HEK293 (cell line): ENCODE data around the gene PRELID2.

Experiments used
- CTCF ChIA-PET: fragments of 350-600 bp; formaldehyde crosslinking; extraction: SDS; loops from one replicate; lab custom pipeline; 2021; ENCODE audit warnings: antibody characterized with exemption; lab: Yijun Ruan, JAX
- POLR2A ChIA-PET: fragments of 300-600 bp; formaldehyde crosslinking; extraction: SDS; loops from one replicate; lab custom pipeline; 2020; ENCODE audit warnings: antibody characterized with exemption, inconsistent platforms; lab: Yijun Ruan, JAX
- H3K27ac ChIP-seq: fragments of 200-500 bp; sonication (Bioruptor generic); 2 replicates; pipeline ENCODE4 v1.5.1; 2014; ENCODE audit warnings: low read depth, low read length, control low read depth, inconsistent platforms; ENCODE audit errors: extremely low read depth
- H3K36me3 ChIP-seq, 2 experiments: fragments of 200-500 bp in 1 of 2; sonication (Bioruptor generic) in 1 of 2; 1 replicate in 1 of 2; 2 replicates in 1 of 2; pipeline ENCODE4 v1.5.1; 2014 to 2017; ENCODE audit warnings: inconsistent platforms in 2 of 2, low read length in 2 of 2; ENCODE audit not compliant: control insufficient read depth in 2 of 2, insufficient read depth in 1 of 2
- H3K4me1 ChIP-seq: fragments of 200-500 bp; sonication (Bioruptor generic); 2 replicates; pipeline ENCODE4 v1.5.1; 2014; ENCODE audit warnings: mild to moderate bottlenecking, low read length, inconsistent platforms; ENCODE audit not compliant: control insufficient read depth, insufficient read depth
- H3K4me3 ChIP-seq: 2 replicates; pipeline ENCODE4 v1.5.1; 2011; ENCODE audit warnings: low read depth, mild to moderate bottlenecking, control low read depth, low read length, moderate library complexity
- H3K9me3 ChIP-seq: fragments of 200-500 bp; sonication (Bioruptor generic); 2 replicates; pipeline ENCODE4 v1.5.1; 2014; ENCODE audit warnings: low read depth, low read length, inconsistent platforms; ENCODE audit not compliant: control insufficient read depth, insufficient read depth
- EGR2 ChIP-seq: fragments of 450-650 bp; formaldehyde crosslinking; IDR thresholded peaks from 2 replicates; pipeline ENCODE4 v1.5.1; 2016; ENCODE audit warnings: low read depth, missing biosample characterization, missing genetic modification characterization
- GLIS1 ChIP-seq: fragments of 450-650 bp; formaldehyde crosslinking; IDR thresholded peaks from 2 replicates; pipeline ENCODE4 v1.5.1; 2016; ENCODE audit warnings: missing biosample characterization, missing genetic modification characterization
- ZBTB48 ChIP-seq: fragments of 450-650 bp; formaldehyde crosslinking; IDR thresholded peaks from 2 replicates; pipeline ENCODE4 v1.5.1; 2016; ENCODE audit warnings: missing biosample characterization, missing genetic modification characterization
- ZNF146 ChIP-seq: fragments of 450-650 bp; formaldehyde crosslinking; IDR thresholded peaks from 2 replicates; pipeline ENCODE4 v1.5.1; 2016; ENCODE audit warnings: missing biosample characterization, missing genetic modification characterization
- ZNF19 ChIP-seq: fragments of 450-650 bp; formaldehyde crosslinking; IDR thresholded peaks from 2 replicates; pipeline ENCODE4; 2016; ENCODE audit warnings: missing biosample characterization, missing genetic modification characterization, low read depth
- ZNF214 ChIP-seq: fragments of 450-650 bp; formaldehyde crosslinking; IDR thresholded peaks from 2 replicates; pipeline ENCODE4 v1.5.1; 2017; ENCODE audit warnings: missing biosample characterization, mild to moderate bottlenecking, missing genetic modification characterization, borderline replicate concordance
- ZNF335 ChIP-seq: fragments of 450-650 bp; formaldehyde crosslinking; conservative IDR thresholded peaks from 2 replicates; pipeline ENCODE4 v1.5.1; 2016; ENCODE audit warnings: missing biosample characterization, missing genetic modification characterization
- ZNF404 ChIP-seq: fragments of 450-650 bp; formaldehyde crosslinking; IDR thresholded peaks from 2 replicates; pipeline ENCODE4 v1.5.1; 2017; ENCODE audit warnings: missing biosample characterization, missing genetic modification characterization
- ZNF658 ChIP-seq: fragments of 450-650 bp; formaldehyde crosslinking; IDR thresholded peaks from 2 replicates; pipeline ENCODE4; 2016; ENCODE audit warnings: missing biosample characterization, missing genetic modification characterization
- ZXDB ChIP-seq: fragments of 450-650 bp; formaldehyde crosslinking; IDR thresholded peaks from 2 replicates; pipeline ENCODE4 v1.5.1; 2016; ENCODE audit warnings: missing biosample characterization, missing genetic modification characterization
- TF ChIP-seq, protein P1 (sequence below): fragments of 450-650 bp; formaldehyde crosslinking; IDR thresholded peaks from 2 replicates; pipeline ENCODE4 v1.5.1; 2016; ENCODE audit warnings: missing biosample characterization, missing genetic modification characterization, borderline replicate concordance
- TF ChIP-seq, protein P2 (sequence below): fragments of 450-650 bp; formaldehyde crosslinking; IDR thresholded peaks from 2 replicates; pipeline ENCODE4 v1.5.1; 2016; ENCODE audit warnings: missing biosample characterization, missing genetic modification characterization
- TF ChIP-seq, protein P3 (sequence below): fragments of 450-650 bp; formaldehyde crosslinking; IDR thresholded peaks from 2 replicates; pipeline ENCODE4 v1.5.1; 2016; ENCODE audit warnings: missing biosample characterization, missing genetic modification characterization
- TF ChIP-seq, protein P4 (sequence below): fragments of 450-650 bp; formaldehyde crosslinking; IDR thresholded peaks from 2 replicates; pipeline ENCODE4 v1.5.1; 2016; ENCODE audit warnings: missing biosample characterization, missing genetic modification characterization, low read depth
- TF ChIP-seq, protein P5 (sequence below): fragments of 450-650 bp; formaldehyde crosslinking; IDR thresholded peaks from 2 replicates; pipeline ENCODE4 v1.5.1; 2016; ENCODE audit warnings: missing biosample characterization, missing genetic modification characterization
- TF ChIP-seq, protein P6 (sequence below): fragments of 450-650 bp; formaldehyde crosslinking; IDR thresholded peaks from 2 replicates; pipeline ENCODE4 v1.5.1; 2016; ENCODE audit warnings: missing biosample characterization, missing genetic modification characterization
- TF ChIP-seq, protein P7 (sequence below): fragments of 450-650 bp; formaldehyde crosslinking; IDR thresholded peaks from 2 replicates; pipeline ENCODE4 v1.5.1; 2016; ENCODE audit warnings: missing biosample characterization, missing genetic modification characterization

PRELID2 gene

DNA sequence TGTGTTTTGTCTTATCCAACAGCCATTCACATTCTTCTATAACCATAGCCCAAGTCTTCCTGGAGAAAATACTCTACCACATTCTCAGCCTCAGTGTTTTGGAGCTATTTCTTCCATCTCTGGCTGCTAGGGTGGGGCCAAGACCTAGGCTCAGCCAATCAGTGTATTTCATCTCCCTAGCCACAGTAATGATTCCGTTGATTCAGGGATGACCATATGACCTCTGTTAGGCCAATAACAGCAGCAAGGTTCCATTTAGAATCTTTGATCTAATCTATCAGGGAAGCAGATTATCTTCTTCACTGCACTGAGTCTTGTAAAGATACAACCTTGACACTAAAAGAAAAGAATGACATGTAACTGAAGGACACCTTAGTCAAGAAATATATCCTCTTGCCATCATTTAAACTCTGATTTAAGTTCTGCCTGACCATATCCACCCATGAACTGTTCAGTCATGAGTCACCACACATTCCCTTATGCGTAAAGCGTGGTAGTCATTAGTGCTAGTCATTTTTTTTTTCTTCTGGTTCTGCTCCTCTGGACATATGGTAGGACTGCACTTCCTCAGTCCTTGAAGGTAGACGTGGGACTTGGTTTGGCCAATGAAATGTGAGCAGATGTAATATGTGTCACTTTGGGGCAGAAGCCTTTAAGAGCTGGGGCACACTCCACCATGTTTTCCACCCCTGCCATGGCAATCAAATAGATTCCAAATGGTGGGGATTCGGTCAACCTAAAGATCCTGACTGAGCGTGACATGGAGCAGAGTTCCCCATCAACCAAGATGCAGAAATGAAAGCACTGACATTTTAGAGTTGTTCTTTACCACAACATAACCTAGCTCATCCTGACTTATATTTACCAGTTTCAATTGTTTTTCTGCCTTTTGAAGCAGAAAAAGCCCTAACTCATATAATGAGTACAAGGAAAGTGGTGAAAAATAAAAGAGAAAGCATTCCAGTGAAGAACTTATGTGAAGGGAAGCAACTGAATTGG, 12.7 kb upstream of the PRELID2 start:
- Histone ChIP-seq H3K27ac (no peak overlapping the region), H3K36me3 (no peaks in the 10 kb centered on the region), H3K4me3 (no peak overlapping the region), H3K4me1 (no peaks in the 10 kb centered on the region), H3K9me3 (no peaks in the 10 kb centered on the region)
- POLR2A ChIA-PET = interaction anchor here (1.1 kb wide), 1 partner anchor 13 kb away, joined by 3 read pairs; the partner anchor contains the start of gene PRELID2
- TF ChIP-seq GLIS1 (tag by site-specific recombination) = no peak
- no peak for TF ChIP-seq ZNF19
- TF ChIP-seq, protein P1, sequence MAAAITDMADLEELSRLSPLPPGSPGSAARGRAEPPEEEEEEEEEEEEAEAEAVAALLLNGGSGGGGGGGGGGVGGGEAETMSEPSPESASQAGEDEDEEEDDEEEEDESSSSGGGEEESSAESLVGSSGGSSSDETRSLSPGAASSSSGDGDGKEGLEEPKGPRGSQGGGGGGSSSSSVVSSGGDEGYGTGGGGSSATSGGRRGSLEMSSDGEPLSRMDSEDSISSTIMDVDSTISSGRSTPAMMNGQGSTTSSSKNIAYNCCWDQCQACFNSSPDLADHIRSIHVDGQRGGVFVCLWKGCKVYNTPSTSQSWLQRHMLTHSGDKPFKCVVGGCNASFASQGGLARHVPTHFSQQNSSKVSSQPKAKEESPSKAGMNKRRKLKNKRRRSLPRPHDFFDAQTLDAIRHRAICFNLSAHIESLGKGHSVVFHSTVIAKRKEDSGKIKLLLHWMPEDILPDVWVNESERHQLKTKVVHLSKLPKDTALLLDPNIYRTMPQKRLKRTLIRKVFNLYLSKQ (tag by site-specific recombination) = no peak
- no peak for TF ChIP-seq ZNF335
- TF ChIP-seq, protein P2, sequence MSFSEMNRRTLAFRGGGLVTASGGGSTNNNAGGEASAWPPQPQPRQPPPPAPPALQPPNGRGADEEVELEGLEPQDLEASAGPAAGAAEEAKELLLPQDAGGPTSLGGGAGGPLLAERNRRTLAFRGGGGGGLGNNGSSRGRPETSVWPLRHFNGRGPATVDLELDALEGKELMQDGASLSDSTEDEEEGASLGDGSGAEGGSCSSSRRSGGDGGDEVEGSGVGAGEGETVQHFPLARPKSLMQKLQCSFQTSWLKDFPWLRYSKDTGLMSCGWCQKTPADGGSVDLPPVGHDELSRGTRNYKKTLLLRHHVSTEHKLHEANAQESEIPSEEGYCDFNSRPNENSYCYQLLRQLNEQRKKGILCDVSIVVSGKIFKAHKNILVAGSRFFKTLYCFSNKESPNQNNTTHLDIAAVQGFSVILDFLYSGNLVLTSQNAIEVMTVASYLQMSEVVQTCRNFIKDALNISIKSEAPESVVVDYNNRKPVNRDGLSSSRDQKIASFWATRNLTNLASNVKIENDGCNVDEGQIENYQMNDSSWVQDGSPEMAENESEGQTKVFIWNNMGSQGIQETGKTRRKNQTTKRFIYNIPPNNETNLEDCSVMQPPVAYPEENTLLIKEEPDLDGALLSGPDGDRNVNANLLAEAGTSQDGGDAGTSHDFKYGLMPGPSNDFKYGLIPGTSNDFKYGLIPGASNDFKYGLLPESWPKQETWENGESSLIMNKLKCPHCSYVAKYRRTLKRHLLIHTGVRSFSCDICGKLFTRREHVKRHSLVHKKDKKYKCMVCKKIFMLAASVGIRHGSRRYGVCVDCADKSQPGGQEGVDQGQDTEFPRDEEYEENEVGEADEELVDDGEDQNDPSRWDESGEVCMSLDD (tag by site-specific recombination) = no peak
- TF ChIP-seq ZNF658 = no peak
- TF ChIP-seq, protein P3, sequence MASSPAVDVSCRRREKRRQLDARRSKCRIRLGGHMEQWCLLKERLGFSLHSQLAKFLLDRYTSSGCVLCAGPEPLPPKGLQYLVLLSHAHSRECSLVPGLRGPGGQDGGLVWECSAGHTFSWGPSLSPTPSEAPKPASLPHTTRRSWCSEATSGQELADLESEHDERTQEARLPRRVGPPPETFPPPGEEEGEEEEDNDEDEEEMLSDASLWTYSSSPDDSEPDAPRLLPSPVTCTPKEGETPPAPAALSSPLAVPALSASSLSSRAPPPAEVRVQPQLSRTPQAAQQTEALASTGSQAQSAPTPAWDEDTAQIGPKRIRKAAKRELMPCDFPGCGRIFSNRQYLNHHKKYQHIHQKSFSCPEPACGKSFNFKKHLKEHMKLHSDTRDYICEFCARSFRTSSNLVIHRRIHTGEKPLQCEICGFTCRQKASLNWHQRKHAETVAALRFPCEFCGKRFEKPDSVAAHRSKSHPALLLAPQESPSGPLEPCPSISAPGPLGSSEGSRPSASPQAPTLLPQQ (tag by site-specific recombination) = no peak
- TF ChIP-seq ZXDB = no peak
- no peak for TF ChIP-seq EGR2
- TF ChIP-seq, protein P4, sequence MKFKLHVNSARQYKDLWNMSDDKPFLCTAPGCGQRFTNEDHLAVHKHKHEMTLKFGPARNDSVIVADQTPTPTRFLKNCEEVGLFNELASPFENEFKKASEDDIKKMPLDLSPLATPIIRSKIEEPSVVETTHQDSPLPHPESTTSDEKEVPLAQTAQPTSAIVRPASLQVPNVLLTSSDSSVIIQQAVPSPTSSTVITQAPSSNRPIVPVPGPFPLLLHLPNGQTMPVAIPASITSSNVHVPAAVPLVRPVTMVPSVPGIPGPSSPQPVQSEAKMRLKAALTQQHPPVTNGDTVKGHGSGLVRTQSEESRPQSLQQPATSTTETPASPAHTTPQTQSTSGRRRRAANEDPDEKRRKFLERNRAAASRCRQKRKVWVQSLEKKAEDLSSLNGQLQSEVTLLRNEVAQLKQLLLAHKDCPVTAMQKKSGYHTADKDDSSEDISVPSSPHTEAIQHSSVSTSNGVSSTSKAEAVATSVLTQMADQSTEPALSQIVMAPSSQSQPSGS (tag by site-specific recombination) = no peak
- TF ChIP-seq ZNF404 (tag by site-specific recombination) = no peak
- TF ChIP-seq, protein P5, sequence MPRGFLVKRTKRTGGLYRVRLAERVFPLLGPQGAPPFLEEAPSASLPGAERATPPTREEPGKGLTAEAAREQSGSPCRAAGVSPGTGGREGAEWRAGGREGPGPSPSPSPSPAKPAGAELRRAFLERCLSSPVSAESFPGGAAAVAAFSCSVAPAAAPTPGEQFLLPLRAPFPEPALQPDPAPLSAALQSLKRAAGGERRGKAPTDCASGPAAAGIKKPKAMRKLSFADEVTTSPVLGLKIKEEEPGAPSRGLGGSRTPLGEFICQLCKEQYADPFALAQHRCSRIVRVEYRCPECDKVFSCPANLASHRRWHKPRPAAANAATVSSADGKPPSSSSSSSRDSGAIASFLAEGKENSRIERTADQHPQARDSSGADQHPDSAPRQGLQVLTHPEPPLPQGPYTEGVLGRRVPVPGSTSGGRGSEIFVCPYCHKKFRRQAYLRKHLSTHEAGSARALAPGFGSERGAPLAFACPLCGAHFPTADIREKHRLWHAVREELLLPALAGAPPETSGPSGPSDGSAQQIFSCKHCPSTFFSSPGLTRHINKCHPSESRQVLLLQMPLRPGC (tag by site-specific recombination) = no peak
- TF ChIP-seq, protein P6, sequence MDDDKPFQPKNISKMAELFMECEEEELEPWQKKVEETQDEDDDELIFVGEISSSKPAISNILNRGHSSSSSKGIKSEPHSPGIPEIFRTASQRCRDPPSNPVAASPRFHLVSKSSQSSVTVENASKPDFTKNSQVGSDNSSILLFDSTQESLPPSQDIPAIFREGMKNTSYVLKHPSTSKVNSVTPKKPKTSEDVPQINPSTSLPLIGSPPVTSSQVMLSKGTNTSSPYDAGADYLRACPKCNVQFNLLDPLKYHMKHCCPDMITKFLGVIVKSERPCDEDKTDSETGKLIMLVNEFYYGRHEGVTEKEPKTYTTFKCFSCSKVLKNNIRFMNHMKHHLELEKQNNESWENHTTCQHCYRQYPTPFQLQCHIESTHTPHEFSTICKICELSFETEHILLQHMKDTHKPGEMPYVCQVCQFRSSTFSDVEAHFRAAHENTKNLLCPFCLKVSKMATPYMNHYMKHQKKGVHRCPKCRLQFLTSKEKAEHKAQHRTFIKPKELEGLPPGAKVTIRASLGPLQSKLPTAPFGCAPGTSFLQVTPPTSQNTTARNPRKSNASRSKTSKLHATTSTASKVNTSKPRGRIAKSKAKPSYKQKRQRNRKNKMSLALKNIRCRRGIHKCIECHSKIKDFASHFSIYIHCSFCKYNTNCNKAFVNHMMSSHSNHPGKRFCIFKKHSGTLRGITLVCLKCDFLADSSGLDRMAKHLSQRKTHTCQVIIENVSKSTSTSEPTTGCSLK (tag by site-specific recombination) = no peak
- TF ChIP-seq ZNF214 (tag by site-specific recombination) = no peak
- TF ChIP-seq, protein P7, sequence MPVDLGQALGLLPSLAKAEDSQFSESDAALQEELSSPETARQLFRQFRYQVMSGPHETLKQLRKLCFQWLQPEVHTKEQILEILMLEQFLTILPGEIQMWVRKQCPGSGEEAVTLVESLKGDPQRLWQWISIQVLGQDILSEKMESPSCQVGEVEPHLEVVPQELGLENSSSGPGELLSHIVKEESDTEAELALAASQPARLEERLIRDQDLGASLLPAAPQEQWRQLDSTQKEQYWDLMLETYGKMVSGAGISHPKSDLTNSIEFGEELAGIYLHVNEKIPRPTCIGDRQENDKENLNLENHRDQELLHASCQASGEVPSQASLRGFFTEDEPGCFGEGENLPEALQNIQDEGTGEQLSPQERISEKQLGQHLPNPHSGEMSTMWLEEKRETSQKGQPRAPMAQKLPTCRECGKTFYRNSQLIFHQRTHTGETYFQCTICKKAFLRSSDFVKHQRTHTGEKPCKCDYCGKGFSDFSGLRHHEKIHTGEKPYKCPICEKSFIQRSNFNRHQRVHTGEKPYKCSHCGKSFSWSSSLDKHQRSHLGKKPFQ = no peak
- TF ChIP-seq ZNF146 (tag by site-specific recombination) = no peak
- no peak for TF ChIP-seq ZBTB48 (tag by site-specific recombination)
- CTCF ChIA-PET = interaction anchor here (0.5 to 0.8 kb wide), 4 partner anchors 13 to 1171 kb away, joined by 3 to 4 read pairs (median 4); no protein-coding TSS in a partner anchor
